Measurements from ENCODE around the gene SYNPO. TPM values are rescaled to one million over a fixed set of nuclear protein-coding genes. Genes with fewer than 3 reads are reported as not detected.

Gene SYNPO
- total RNA-seq, 1 donor from 2014 or later, result 0.02 TPM

DNA sequence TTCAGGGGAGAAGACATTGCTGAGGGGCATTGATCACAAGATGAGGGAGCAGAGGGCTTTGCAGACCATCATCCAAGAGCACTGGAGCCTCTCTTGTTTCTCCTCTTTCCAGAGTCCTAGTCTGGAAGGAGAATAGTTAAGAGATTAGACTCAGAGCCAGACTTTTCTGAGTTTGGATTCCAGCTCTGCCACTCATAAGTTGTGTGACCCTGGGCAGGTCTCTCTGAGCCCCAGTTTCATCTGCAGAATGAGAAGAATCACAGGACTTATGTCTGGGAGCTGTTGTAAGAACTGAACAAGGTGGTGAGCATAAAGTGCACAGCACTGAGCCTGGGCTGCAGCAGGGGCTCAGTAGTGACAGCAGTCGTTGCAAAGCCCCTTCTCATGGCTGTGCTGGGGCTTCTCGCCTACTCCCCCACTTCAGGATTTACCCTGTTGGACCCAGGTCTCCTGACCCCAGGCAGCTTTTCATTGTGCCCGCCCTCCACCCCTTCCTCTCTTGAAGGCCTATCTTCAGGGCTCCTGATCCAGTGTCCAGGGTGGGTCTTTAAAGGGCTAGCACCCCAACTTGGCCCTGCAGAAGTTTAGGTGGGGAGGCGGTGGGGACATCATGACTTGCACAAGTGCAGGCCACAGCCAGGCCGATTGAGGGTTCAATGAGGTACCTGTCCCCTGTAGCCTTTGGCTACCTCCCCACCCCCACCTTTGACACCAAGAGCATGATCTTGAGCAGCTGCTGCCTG lies 1.5 kb downstream of the SYNPO start:
- intact Hi-C loops (cut with micrococcal nuclease), result no loop called here

DNA sequence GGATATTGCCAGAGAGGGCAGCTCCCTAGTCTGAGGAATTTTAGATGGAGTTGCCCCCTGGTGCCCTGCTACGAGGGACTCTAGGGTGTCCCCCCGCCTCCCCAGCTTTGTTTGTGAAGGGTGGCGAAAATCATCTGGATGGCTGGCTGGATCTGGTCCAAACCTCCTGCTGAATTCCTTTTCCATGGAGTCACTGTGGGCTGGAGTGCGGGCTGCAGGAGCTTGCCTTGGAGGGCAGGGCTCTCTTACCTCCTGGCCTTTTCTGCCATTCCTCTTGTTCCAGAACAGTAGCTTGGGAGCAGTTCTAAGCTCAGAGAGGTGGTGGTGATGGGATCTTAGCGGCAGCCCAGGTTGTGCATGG lies 2.1 kb downstream of the SYNPO start:
- intact Hi-C loops (cut with micrococcal nuclease), result no loop called here

DNA sequence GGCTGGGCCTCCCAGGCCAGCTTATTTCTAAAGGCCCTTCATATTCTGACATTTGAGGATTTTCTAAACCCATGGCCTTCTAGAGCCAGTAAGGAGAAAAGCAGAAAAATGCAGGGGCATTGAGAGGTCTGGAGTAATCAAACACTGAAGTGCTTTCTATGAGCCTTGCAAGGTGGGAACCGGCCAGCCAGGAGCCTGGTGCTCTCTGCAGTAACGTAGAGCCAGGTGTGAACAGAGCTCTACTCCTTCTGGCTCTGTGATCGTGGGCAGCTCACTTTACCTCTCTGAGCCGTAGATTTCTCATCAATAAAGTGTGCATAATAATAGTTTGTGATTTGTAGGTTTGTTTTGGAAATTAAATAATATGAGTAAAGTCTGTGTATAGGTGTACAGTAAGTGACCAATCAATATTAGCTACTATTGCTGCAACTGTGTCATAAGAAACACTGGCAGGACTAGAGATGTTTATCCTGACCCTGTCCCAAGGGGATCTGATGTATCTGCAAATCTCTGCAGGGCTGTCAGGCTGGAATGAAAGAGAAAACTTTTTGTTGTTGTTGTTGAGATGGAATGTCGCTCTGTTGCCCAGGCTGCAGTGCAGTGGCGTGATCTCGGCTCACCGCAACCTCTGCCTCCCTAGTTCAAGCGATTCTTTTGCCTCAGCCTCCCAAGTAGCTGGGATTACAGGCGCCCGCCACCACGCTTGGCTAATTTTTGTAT lies 2.7 kb downstream of the SYNPO start:
- intact Hi-C loops (cut with micrococcal nuclease), result no loop called here

DNA sequence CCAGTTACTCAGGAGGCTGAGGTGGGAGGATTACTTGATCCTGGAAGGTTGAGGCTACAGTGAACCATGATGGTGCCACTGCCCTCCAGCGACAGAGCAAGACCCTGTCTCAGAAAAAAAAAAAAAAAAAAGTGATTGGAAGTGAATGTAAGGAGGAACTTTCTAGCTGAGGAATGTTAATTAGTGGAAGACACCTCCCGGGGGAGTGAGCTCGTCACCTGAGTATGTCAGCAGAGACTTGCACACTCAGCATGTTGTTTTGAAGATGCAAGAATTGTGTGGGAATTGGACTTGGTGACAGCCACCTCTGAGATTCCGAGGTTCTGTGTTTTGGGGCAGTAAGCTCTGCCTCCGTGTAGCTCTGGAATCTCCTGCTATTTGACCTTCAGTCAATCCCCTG lies 3.6 kb downstream of the SYNPO start:
- intact Hi-C loops (cut with micrococcal nuclease), result no loop called here

DNA sequence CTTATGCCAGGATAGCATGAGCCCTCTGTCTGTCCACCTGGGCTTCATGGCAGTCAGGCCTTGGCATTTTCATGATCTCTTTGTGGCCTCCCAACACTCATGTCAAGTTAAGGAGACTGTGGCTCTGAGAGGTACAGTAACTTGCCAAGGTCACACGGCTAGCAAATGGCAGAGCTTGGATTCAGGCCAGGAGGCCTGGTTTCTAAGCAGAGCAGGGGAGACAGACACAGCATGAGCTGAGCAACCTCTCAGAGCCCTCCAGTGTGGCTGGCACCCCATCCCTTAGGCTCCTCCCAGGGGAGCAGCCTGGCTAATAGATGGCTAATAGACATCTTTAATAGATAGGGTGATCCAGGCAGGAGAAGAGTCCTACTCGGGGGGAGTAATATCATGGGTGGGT lies 4.1 kb downstream of the SYNPO start:
- intact Hi-C loops (cut with micrococcal nuclease), result no loop called here

DNA sequence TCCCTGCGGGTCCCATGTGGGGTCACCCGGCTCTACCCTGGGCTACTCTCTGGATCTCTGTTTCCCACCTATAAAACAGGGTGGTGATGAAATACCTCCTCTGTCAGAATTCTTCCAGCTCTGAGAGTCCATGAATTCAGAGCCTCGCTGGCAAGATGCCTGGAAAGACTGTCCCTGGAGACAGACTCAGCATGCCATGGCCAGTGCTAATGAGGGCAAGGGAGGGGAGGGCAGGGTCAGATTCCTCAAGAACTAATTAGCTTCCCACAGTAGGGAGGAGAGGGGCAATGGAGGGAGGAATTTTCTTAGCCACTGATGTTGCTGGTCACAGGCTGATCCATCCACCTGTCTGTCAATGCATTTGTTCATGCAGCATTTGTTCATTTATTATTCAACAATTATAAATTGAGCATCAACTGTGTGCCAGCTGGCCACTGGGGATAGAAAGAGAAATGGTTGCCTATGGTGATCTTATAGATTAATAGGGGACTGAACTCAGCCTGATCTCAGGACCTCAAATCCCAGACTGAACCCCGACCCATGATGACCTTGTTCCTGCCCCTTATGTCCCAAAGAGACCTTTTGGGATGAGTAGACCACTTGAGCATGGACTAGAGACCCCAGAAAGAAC lies 4.7 kb downstream of the SYNPO start:
- intact Hi-C loops (cut with micrococcal nuclease), result no loop called here

DNA sequence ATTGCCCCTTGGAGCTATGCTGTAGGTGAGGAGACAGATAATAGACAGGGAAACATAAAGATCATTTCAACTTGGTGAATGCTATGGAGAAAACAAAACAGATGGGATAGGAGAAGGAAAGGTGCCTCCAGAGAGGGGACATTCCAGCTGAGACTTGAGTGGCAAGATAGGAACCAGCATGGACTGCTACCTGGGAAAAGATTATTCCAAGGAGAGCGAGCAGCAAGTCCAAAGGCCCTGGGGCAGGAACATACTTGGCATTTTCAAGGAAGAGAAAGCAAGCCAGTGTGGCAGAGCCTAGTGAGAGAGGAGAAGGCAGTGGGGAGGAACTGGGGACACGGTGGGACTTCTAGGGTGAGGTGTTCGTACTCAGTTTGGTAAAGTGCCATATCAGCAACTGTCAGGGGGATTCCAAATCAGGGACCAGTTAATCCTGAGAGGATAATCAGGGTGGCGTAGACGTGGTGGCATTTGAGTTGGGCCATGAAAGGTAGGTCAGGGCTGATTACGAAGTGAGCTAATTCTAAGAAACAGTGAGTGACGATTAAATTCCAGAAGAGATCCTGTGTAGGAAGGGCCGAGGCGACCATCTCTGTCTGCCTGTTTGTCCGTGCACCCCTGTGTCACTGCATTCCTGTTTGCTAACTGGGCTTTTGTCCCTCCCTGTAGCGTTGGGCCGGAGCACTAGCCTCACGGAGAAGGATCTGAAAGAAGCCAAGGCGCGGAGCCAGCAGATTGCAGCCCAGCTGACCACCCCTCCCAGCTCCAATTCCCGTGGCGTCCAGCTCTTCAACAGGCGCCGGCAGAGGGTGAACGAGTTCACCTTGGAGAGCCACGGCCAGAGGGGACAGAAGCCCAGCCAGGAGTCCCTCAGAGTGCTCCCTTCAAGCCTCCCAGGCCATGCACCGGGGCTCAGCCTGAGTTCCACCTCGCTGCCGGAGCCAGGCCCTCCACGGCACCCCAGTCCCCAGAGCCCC lies 7.1 kb downstream of the SYNPO start:
- intact Hi-C loops (cut with micrococcal nuclease), result no loop called here

DNA sequence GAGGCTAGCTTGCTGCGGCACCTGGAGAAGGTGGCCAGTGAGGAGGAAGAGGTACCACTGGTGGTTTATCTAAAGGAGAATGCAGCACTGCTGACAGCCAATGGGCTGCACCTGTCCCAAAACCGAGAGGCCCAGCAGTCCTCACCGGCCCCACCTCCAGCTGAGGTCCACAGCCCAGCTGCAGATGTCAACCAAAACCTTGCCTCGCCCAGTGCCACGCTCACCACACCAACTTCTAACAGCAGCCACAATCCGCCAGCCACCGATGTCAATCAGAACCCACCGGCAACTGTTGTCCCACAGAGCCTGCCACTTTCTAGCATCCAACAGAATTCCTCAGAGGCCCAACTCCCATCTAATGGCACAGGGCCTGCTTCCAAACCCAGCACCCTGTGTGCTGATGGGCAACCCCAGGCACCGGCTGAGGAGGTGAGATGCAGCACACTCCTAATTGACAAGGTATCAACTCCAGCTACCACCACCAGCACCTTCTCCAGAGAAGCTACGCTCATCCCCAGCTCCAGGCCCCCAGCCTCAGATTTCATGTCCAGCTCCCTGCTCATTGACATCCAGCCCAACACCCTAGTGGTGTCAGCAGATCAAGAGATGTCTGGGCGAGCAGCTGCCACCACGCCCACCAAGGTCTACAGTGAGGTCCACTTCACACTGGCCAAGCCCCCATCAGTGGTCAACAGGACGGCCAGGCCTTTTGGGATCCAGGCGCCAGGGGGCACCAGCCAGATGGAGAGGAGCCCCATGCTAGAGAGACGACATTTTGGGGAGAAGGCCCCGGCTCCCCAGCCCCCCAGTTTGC lies 8.0 kb downstream of the SYNPO start:
- intact Hi-C loops (cut with micrococcal nuclease), result no loop called here

DNA sequence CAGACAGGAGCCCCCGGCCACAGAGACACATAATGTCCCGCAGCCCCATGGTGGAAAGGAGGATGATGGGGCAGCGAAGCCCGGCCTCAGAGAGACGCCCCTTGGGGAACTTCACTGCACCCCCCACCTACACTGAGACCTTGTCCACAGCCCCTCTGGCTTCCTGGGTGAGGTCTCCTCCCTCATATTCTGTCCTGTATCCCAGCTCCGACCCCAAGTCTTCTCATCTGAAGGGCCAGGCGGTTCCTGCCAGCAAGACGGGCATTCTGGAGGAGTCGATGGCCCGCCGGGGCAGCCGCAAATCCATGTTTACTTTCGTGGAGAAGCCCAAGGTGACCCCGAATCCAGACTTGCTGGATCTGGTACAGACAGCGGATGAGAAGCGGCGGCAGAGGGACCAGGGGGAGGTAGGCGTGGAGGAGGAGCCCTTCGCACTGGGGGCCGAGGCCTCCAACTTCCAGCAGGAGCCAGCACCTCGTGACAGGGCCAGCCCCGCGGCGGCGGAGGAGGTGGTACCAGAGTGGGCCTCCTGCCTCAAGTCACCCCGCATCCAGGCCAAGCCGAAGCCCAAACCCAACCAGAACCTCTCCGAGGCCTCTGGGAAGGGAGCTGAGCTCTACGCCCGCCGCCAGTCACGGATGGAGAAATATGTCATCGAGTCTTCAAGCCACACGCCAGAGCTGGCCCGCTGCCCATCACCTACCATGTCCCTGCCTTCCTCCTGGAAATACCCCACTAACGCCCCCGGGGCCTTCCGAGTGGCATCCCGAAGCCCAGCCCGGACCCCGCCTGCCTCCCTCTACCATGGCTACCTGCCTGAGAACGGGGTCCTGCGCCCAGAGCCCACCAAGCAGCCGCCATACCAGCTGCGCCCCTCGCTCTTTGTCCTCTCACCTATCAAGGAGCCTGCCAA lies 8.9 kb downstream of the SYNPO start:
- intact Hi-C loops (cut with micrococcal nuclease), result no loop called here

DNA sequence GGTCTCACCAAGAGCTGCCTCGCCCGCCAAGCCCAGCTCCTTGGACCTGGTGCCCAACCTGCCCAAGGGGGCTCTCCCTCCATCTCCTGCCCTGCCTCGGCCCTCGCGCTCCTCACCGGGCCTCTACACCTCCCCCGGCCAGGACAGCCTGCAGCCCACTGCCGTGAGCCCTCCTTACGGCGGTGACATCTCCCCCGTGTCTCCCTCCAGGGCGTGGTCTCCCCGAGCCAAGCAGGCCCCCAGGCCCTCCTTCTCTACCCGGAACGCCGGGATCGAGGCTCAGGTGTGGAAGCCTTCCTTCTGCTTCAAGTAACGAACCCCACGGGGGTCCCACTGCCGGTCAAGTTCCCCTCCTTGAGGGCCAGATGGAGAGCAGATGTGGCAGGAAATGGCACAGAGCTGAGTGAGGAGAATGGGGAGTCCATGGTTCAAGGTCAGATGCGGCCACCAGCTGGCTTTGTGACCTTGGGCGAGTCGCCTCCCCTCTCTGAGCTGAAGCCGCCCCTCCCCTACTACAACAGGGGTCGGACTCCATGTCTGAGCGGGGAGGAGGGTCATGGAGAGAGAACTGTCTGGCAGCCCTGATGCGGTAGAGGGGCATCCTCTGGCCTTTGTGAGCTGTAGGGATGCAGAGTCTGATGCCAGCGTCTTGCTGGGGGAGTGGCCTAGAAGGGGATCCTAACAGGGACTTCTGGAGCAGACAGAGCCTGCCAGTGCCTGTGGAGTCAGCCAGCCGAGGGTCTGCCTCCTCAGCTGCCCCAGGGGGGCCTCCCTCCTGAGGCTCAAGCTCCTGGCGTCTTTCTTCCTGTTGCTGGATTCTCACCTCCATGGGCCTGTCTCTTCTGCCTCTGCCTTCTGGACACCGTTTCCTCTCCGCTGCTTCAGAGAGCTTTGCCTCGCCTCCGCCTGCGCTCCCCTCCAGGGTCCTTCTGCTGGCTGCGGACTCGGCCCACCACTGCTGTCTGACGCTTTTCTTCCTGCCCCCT lies 9.9 kb downstream of the SYNPO start:
- intact Hi-C loops (cut with micrococcal nuclease), result no loop called here

DNA sequence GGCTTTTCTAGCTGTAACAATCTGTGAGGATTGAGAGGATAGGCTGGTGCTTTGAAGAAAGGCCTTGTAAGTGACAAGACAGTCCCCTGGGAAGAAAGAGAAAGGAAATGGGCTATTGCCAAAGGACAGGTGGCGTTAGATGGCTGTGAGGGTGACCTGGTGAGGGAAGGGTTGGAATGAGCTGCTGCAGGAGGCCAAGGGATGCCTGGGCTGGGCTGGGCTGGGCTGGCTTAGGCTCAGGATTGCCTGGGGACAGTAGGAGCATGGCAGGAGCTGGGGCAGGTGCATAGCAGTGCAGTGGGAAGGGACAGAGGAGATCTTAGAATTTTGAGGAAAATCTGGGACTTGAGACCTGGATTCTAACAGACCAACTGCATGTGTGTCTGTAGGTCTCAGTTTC lies 10.9 kb downstream of the SYNPO start:
- intact Hi-C loops (cut with micrococcal nuclease), result no loop called here

DNA sequence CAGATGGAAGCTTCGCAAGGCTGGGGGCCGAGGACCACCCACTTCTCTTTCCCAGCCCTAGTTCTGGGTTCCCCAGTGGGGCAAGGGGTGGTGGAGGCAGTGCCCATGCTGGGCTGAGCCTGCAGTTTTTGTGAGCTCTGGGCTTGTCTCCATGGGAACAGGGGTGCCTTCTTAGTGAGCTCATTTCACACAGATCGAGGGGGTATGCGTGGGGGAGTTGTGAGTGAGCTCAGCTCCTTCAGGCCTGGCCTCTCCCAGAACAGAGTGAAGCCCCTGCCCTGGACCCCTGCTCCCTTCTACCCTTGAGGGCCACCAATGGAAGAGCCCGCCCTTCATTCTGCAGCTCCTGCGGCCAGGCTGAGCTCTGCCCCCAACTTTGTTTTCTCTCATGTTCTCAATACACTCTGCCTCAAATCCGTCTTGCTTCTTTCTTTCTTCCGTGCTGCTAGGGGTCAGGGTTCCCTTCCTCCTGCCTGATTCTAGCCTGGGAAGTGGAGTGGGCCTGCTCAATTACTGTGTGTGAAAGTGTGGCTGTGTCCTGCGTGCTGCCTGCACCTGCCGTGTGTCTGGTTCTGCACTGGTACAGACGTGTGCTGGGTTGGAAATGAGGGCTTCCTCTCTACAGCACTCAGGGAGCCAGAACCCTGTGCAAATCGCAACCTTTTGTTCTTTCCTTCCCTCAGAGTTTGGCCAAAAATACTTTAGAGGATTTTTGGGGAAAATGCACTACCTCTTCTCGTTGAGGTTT lies 11.6 kb downstream of the SYNPO start:
- intact Hi-C loops (cut with micrococcal nuclease), result no loop called here

DNA sequence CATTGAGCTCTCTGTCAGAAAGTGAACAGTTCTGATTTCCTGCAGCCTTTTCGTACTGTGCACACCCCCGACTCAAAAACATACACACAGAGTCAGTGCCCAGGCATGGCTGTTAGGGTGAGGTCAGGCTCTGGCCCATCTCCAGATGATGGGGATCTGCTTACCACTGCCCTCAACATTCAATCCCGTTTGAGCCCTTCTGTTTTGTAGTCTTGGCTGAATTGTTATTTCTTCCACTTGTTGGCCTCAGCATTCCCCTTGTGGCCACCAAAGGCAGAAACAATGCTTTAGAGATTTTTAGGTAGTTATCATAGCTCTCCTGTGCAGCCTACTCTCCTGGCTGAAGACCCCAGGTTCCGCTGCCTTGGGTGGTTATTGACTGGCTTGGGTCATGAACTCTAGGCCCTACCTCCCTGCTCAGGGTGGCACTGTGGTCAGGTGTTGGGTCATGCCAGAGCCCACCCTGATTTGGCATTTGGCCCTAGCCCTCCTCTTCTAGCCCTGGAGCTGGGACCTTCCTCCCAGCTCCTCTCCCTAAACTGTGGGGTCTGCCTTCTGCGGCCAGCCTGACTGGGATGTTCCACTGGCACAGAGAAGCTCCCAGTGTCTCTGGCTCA lies 12.8 kb downstream of the SYNPO start:
- intact Hi-C loops (cut with micrococcal nuclease), result no loop called here

DNA sequence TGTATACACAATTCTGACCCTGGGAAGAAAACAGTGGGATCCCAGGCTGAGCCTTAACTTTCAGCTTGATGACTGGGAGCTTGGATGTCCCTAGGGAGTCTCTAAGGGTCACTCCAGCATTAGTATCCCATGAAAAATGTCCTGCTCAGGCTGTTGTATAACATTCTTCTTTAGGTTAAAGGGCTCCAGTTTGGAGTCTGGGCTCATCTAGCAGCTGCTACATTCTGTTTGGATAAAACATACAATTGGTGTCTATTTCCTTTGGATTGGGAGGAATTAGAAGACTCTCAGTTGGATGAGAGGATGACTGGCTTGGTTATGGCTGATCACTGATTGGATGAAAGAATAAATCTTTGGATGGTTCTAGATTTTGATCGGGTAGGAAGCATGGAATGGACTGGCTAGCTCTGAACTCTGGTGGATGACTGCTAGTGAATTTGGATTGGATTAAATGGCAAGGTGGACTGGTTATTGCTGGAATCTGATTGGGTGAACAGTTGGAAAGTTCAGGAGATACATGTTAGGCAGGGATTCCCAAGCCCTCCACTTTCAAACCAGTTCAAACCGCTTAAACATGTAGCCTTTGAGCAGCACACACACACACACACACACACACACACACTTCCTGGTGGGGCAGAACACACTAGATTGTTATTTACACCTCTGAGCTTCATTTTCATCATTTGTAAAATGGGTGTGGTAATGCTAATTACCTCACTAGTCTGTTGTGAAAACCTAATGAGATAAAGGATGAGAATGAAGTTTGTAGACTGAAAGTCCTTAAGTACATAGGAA lies 13.5 kb downstream of the SYNPO start:
- intact Hi-C loops (cut with micrococcal nuclease), result no loop called here

DNA sequence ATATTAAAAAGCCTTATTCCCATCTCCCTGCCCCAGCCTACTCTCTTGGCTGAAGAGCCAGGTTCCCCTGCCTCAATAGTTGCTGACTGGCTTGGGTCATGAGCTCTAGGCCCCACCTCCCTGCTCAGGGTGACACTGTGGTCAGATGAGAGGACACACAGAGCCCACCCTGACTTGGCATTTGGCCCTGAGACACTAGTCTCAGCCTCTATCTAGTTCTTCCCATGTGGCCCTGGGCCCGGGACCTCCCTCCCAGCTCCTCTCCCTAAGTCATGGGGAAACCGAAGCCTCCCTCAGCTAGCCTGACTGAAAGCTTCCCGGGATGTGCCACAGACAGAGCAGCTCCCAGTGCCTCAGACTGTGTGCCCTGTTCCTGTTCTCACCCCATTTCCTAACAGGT lies 14.8 kb downstream of the SYNPO start:
- intact Hi-C loops (cut with micrococcal nuclease), result loop anchor here (5.0 kb wide), 1 partner anchor 192 kb away; the partner anchor contains the start of gene IRGM
